ENCODE measurements around the gene CLSTN1.
A peak's percentile ranks its signal among the peaks of the same experiment; 100 is the strongest.

CLSTN1 gene

GRCh38 chr1:9823943-9824701 is at the start of gene CLSTN1:
TSS of gene CLSTN1 (minus strand) at chr1:9823965. CDS start at chr1:9823733, 232 bp downstream.
- DNase-seq: peak; percentile 86

GRCh38 chr1:9873385-9873784 is 49.6 kb upstream of the CLSTN1 start:
- no peak for DNase-seq

DNA sequence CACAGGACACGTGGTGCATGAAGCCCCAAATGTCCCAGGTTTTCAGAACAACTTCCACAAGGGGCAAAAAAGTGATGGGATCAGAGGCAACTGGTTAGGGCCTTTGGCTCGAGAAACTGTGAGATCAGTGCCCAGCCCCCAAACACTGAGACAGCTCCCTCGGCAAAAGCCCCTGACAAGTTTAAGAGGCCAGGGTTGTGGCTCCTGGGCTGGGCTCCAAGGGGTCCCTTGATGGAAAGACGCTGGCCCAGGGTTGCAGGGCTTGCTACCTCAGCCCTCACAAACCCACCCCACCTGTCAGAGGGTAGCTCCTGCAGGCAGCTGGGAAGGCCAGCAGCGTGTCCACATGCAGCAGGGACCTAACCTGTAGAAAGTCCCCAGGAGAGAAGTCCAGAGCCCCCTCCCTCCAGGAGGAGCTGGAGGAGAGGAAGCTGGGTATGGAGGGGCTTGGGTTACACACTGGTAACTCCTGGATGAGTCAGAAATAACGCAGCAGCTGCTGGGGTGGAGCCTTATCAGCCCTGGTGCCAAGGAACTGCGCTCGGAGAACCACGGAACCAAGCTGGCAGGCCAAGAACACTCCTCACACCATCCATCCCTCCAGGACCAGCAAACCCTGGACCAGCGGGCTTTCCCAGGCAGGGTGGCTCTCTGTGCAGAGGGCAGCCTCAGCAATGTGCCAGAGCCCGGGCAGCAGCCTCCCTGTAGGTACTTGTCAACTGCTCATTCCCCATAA is 48.8 kb upstream of the CLSTN1 start:
- no peak for DNase-seq

GRCh38 chr1:9871707-9872425 is 48.1 kb upstream of the CLSTN1 start:
- no peak for DNase-seq

- no peak for DNase-seq
These were observed 47.3 kb upstream of the CLSTN1 start for GRCh38 chr1:9871021-9871420.

DNA sequence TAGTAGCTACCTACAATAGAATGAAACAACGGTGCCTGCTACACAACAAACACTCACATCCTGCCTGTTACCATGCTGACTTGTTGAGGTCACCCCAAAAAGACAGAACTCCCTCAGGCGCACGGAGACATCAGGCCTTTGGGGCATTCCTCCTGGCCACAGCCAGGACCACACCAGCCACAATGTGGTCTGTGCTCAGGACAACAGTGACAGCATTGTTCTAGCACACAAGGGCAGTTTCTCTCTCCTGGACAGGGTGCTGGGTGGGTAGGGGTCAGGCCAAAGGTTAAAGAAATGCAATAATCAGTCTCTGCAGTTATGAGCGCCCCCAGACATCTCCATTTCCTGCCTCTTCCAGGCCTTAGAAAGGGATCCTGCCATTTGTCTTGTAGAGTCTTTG is 46.8 kb upstream of the CLSTN1 start:
- no peak for DNase-seq

- no peak for DNase-seq
These were observed 46.1 kb upstream of the CLSTN1 start for GRCh38 chr1:9869831-9870251.

DNA sequence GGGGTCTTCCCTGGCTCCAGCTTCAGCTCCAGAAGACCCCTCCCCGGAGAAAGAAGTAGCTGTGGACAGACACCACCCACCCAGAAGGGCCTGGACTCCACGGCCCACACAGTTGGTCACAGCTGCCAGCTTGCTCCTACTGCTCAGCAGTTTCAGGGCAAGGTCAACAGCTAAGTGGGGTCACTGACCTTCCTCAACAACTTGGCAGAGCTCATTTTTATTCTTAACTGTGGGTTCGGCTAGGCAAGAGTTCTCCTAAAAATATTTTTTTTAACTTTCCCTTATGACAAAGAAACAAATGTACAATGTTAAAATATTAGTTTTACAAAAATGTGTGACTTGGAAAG is 44.5 kb upstream of the CLSTN1 start:
- no peak for DNase-seq

GRCh38 chr1:9867408-9868243 is 43.9 kb upstream of the CLSTN1 start:
- DNase-seq: peak; percentile 78

DNA sequence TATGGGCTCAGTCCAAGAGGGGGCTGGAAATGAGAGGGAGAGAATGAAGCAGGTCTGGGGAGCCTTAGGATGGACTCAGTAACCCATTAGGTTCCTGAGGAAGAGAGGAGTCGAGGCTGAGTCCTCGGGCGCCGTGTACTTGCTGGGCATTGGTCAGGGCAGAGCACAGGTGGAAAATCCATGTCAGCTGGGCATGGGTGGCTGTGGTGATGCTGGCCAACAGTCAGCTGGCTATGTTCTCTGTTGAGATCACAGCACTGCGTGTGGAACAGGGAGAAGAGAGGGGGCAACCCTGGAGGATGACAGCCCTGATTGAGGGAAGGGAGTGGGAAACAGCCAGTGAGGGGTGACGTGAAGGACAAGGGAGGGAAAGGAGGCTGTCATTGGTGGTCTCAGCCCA is 43.1 kb upstream of the CLSTN1 start:
- DNase-seq: no peak

DNA sequence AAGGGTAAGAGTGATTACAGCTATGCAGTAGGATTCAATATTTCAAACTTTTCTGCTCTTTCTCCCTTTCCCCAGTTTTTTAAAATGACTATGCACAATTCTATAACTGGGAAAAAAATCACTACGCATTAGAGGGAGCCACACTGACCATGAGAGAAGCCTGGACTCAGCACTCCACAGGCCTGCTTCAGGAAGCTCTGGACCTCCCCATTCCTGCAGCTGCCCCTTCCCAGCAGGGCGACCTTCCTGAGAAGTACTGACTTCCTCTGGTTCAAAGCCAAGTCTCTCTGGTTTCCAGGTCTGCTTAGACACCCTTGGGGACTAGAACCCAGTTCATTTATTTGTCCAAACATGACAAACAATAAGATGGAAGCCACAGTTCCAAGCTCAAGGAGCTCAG is 42.0 kb upstream of the CLSTN1 start:
- no peak for DNase-seq

DNA sequence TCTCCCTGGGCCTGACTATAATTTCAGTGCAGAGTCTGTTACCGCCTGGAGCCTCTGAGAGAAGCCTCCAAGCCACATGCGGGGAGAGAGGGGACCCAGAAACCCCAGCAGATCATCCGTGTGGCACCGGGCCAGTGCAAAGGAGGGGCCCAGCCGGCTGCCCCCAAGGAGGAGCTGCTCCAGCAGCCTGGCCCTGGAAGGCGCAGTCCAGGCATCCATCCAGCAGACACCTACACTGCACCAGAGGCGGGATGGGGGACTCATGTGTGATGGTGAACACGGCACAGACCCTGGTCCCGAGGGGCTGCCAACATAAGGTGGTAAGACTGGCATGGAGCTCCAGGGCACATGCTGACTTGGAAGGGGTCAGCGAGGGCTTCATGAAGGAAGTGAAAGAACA is 39.6 kb upstream of the CLSTN1 start:
- no peak for DNase-seq

DNA sequence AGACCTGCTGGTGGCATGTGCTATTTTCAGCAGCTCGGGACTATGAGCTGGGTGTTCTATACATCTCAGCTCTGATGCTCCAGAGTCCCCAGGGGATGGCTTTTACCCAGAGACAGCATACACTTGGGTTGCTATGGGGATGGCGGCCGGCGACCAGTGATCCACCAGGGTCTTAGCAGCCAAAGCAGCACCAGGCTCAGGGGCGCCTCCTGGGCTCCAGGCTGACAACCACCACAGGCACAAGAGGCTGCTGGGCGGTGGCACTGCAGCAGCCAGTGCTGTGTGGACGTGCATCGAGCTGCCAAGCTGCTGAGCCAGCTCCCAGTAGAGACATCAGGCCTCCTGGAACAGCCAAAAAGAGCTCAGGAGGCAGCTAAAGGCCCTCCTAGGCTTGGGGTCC is 37.6 kb upstream of the CLSTN1 start:
- no peak for DNase-seq

- DNase-seq: no peak
These were observed 37.1 kb upstream of the CLSTN1 start for GRCh38 chr1:9860887-9861286.

GRCh38 chr1:9859281-9860014 is 35.7 kb upstream of the CLSTN1 start:
- no peak for DNase-seq

DNA sequence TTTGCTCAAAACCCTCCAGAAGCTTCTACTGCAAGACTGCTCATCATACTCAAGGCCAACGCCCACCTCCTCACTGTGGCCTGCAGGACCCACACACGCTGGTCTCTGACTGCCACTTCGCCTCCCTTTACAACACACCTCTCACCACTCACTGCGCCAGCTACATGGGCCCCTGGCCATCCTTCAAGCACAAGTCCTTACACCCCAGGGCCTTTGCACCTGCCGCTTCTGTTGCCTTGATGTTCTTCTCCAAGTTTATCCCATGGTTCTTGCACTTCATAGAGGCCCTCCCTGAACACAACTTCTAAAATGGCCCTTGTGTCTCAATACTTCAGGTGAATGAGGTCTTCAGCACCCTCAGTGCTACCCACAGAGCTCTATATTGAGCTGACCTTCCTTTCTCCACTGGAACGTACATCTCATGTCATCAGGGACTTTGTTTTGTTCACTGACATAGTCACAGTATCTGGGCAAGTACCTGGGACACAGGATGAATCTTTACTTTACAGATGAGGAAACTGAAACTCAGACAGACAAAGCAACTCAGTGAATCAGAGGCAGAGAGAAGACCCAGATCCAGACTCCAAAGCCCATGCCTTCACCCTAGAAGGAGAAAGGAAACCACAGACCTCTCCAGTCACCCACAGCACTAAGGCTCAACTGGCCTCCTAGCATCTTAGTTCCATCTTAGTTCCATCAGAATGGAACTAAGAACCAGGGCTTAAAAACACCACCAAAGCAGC is 34.7 kb upstream of the CLSTN1 start:
- no peak for DNase-seq

GRCh38 chr1:9855186-9855585 is 31.4 kb upstream of the CLSTN1 start:
- no peak for DNase-seq

DNA sequence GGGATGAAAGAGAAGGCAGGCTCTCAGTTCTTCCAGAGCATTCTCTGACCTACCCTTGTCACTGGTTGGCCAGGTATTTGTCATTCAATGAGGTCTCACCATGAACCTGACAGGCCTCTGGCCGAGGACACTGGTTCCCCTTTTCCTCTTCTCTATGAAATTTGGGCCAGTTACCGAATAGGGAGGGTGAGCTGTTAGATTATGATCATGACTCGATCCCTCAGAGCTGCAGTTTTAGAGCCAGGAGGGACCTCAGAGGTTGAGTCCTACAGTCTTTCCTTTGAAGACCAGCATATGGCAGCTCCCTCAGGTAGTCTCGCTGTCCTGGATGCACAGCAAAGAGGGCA is 29.5 kb upstream of the CLSTN1 start:
- DNase-seq: no peak

- no peak for DNase-seq
These were observed 28.9 kb upstream of the CLSTN1 start for GRCh38 chr1:9852410-9853248.

DNA sequence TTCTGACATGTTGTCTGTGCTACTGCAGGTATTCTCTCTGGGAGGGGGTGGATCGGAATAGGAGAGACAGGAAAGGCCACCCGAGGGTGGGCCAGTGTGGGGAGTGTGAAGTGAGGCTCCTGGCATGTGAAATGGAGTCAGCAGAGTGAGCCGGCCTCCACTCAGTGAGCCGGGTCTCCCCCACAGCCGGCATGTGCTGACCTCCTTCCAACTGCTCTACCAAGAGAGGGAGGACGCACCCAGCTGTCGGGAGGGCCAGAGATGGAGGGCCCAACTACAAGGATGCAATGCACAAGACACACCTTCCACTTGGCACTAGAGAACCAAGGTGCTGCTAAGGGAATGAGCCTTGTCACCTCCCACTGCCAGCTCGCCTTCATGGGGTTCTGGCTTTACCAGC is 28.2 kb upstream of the CLSTN1 start:
- no peak for DNase-seq

Data from stimulated activated naive CD4-positive, alpha-beta T cell treated with Interleukin-2 at 50 U/mL for 16 hours (primary cell).